SIG-M5 (cell line): ENCODE data around the gene IL36A.

Experiments
- DNase-seq: peaks from one replicate; lab custom pipeline; 2025; lab: John Stamatoyannopoulos, UW

Gene IL36A

GRCh38 chr2:113050921-113051895 lies 45.9 kb downstream of the IL36A start:
- no peak for DNase-seq

DNA sequence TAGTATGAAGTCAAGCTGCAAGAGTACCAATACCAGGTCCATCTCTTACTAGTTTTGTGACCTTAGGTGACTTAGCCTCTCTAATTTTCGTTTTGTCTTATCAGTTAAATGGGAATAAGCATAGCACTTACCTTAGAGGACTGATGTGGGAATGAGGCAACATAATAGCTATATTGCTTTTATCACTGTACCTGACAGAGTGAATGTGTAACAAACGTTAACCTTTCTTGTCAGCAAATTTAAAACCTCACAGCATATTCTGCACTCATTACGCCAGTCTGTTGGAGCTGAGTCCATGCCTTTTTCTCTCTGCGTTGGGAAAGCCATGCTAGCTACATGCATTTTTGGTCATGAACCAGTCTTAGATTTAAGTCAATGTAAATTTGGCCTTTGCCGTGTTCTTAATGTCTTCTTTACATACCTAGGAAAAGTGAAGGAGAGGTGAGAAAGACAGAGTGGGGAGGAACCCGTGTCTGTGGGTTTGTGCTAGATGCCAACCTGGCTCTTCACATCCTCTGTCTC lies 47.2 kb downstream of the IL36A start, which contains the start of gene IL36B:
TSS of gene IL36B (minus strand) at position 472 of the 522 bp plus-strand sequence.
- DNase-seq = no peak

- DNase-seq = no peak
Observed at GRCh38 chr2:113053666-113054065, 48.4 kb downstream of the IL36A start.

DNA sequence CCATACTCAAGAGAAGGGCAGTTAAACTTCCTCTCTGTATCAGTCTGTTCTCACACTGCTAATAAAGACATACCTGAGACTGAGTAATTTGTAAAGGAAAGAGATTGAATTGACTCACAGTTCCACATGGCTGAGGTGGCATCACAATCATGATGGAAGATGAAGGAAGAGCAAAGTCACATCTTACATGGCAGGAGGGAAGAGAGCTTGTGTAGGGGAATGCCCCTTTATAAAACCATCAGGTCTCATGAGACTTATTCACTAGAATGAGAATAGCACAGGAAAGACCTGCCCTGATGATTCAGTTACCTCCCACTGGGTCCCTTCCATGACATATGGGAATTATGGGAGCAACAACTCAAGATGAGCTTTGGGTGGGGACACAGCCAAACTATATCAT lies 48.8 kb downstream of the IL36A start:
- DNase-seq = no peak

GRCh38 chr2:113056521-113056920 lies 51.3 kb downstream of the IL36A start:
- DNase-seq = no peak

DNA sequence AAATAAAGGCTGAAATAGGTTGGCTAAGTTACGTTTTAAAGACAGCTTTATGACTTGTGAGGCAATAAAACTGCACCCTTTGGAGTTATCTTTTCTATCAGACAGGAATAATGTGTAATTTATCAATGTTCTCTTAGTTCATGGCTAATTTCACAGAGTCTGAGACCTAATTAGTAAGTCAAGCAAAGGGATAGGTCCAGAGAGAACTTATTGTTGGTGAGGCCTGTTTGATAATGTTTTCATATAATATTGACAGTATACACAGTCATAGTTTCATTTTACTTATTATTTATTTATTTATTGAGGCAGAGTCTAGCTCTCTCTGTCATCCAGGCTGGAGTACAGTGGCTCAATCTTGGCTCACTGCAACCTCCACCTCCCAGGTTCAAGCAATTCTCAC lies 51.9 kb downstream of the IL36A start:
- no peak for DNase-seq
